K562 (cell line): ENCODE data around the gene CCDC88C.

Experiments used
- ARNT ChIP-seq, 2 experiments: fragments of 450-650 bp; IDR thresholded peaks; 2 replicates each; pipeline ENCODE4 v1.6.1; 2016; ENCODE audit warnings: mild to moderate bottlenecking in 1 of 2
- CTBP1 ChIP-seq: fragments of 450-650 bp; IDR thresholded peaks from 2 replicates; pipeline ENCODE4 v1.6.1; 2016; ENCODE audit warnings: borderline replicate concordance
- E2F1 ChIP-seq: sonication (generic); formaldehyde crosslinking; IDR thresholded peaks from 2 replicates; pipeline ENCODE4 v1.8.1; 2023; ENCODE audit warnings: mild to moderate bottlenecking, missing genetic modification reagents, moderate library complexity
- ELK1 ChIP-seq: sonication (generic); formaldehyde crosslinking; IDR thresholded peaks from 2 replicates; pipeline ENCODE4 v1.8.1; 2022; ENCODE audit warnings: missing genetic modification reagents
- FOXP1 ChIP-seq: sonication (generic); formaldehyde crosslinking; IDR thresholded peaks from 2 replicates; pipeline ENCODE4 v1.8.0; 2022; ENCODE audit warnings: mild to moderate bottlenecking, missing genetic modification reagents
- MXI1 ChIP-seq: IDR thresholded peaks from 2 replicates; pipeline ENCODE4 v1.6.1; 2011; ENCODE audit warnings: low read depth, mild to moderate bottlenecking, improper control_type of control experiment, low read length
- SIN3A ChIP-seq, 2 experiments: fragments of 150-350 bp in 1 of 2; IDR thresholded peaks; 2 replicates each; pipeline ENCODE4 v1.6.1; 2011 to 2016; ENCODE audit warnings: borderline replicate concordance in 2 of 2, low read depth in 2 of 2, low read length in 2 of 2, mild to moderate bottlenecking in 2 of 2, moderate library complexity in 2 of 2; ENCODE audit not compliant: control insufficient read depth in 1 of 2
- TAF1 ChIP-seq: IDR thresholded peaks from 2 replicates; pipeline ENCODE4 v1.6.1; 2011; ENCODE audit warnings: mild to moderate bottlenecking, low read length, moderate library complexity; ENCODE audit not compliant: insufficient read depth, control insufficient read depth, severe bottlenecking; ENCODE audit errors: extremely low read depth
- TFAM ChIP-seq: fragments of 250-450 bp; sonication (Bioruptor Pico); conservative IDR thresholded peaks from 2 replicates; pipeline ENCODE4 v1.5.0; 2021; ENCODE audit warnings: mild to moderate bottlenecking, moderate library complexity
- ZNF561 ChIP-seq: fragments of 450-650 bp; formaldehyde crosslinking; conservative IDR thresholded peaks from 2 replicates; pipeline ENCODE4 v1.4.0; 2020; ENCODE audit warnings: mild to moderate bottlenecking, moderate library complexity
- TF ChIP-seq, protein P1 (sequence below): fragments of 200-800 bp; sonication (Bioruptor generic); IDR thresholded peaks from 2 replicates; pipeline ENCODE4 v1.6.1; 2017; ENCODE audit warnings: missing genetic modification characterization, missing compliant biosample characterization
- TF ChIP-seq, protein P2 (sequence below): sonication (generic); formaldehyde crosslinking; IDR thresholded peaks from 2 replicates; pipeline ENCODE4 v1.8.0; 2022; ENCODE audit warnings: mild to moderate bottlenecking, low read depth, missing genetic modification reagents
- TF ChIP-seq, protein P3 (sequence below): fragments of 150-350 bp; IDR thresholded peaks from 2 replicates; pipeline ENCODE4 v1.6.1; 2014; ENCODE audit warnings: low read depth, mild to moderate bottlenecking, low read length, borderline replicate concordance
- TF ChIP-seq, protein P4 (sequence below): fragments of 450-650 bp; formaldehyde crosslinking; IDR thresholded peaks from 2 replicates; pipeline ENCODE4 v1.4.0; 2020; ENCODE audit warnings: mild to moderate bottlenecking, mixed read lengths

- TF ChIP-seq MXI1 (no peak), FOXP1 (CRISPR knock-in tag) (no peak), TAF1 (no peak), TFAM (CRISPR knock-in tag) (no peak), SIN3A (IDR thresholded peaks at IDR 0.05; ENCODE audit: borderline replicate concordance in 2 of 2, control insufficient read depth in 1 of 2, low read depth in 2 of 2, low read length in 2 of 2) (no peak), ARNT (IDR thresholded peaks at IDR 0.05) (no peak), E2F1 (no peak), CTBP1 (no peak), ZNF561 (CRISPR knock-in tag) (no peak), ELK1 (CRISPR knock-in tag) (no peak)
- TF ChIP-seq, protein P1, sequence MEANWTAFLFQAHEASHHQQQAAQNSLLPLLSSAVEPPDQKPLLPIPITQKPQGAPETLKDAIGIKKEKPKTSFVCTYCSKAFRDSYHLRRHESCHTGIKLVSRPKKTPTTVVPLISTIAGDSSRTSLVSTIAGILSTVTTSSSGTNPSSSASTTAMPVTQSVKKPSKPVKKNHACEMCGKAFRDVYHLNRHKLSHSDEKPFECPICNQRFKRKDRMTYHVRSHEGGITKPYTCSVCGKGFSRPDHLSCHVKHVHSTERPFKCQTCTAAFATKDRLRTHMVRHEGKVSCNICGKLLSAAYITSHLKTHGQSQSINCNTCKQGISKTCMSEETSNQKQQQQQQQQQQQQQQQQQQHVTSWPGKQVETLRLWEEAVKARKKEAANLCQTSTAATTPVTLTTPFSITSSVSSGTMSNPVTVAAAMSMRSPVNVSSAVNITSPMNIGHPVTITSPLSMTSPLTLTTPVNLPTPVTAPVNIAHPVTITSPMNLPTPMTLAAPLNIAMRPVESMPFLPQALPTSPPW (CRISPR knock-in tag), result no peak
- TF ChIP-seq, protein P2, sequence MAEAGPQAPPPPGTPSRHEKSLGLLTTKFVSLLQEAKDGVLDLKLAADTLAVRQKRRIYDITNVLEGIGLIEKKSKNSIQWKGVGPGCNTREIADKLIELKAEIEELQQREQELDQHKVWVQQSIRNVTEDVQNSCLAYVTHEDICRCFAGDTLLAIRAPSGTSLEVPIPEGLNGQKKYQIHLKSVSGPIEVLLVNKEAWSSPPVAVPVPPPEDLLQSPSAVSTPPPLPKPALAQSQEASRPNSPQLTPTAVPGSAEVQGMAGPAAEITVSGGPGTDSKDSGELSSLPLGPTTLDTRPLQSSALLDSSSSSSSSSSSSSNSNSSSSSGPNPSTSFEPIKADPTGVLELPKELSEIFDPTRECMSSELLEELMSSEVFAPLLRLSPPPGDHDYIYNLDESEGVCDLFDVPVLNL (CRISPR knock-in tag), result no peak
- TF ChIP-seq, protein P3, sequence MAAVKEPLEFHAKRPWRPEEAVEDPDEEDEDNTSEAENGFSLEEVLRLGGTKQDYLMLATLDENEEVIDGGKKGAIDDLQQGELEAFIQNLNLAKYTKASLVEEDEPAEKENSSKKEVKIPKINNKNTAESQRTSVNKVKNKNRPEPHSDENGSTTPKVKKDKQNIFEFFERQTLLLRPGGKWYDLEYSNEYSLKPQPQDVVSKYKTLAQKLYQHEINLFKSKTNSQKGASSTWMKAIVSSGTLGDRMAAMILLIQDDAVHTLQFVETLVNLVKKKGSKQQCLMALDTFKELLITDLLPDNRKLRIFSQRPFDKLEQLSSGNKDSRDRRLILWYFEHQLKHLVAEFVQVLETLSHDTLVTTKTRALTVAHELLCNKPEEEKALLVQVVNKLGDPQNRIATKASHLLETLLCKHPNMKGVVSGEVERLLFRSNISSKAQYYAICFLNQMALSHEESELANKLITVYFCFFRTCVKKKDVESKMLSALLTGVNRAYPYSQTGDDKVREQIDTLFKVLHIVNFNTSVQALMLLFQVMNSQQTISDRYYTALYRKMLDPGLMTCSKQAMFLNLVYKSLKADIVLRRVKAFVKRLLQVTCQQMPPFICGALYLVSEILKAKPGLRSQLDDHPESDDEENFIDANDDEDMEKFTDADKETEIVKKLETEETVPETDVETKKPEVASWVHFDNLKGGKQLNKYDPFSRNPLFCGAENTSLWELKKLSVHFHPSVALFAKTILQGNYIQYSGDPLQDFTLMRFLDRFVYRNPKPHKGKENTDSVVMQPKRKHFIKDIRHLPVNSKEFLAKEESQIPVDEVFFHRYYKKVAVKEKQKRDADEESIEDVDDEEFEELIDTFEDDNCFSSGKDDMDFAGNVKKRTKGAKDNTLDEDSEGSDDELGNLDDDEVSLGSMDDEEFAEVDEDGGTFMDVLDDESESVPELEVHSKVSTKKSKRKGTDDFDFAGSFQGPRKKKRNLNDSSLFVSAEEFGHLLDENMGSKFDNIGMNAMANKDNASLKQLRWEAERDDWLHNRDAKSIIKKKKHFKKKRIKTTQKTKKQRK, result no peak
- TF ChIP-seq, protein P4, sequence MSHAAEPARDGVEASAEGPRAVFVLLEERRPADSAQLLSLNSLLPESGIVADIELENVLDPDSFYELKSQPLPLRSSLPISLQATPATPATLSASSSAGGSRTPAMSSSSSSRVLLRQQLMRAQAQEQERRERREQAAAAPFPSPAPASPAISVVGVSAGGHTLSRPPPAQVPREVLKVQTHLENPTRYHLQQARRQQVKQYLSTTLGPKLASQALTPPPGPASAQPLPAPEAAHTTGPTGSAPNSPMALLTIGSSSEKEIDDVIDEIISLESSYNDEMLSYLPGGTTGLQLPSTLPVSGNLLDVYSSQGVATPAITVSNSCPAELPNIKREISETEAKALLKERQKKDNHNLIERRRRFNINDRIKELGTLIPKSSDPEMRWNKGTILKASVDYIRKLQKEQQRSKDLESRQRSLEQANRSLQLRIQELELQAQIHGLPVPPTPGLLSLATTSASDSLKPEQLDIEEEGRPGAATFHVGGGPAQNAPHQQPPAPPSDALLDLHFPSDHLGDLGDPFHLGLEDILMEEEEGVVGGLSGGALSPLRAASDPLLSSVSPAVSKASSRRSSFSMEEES (CRISPR knock-in tag), result no peak
Observed at GRCh38 chr14:91383439-91383838, 34.2 kb downstream of the CCDC88C start.
